Choroid plexus epithelial cell (primary cell): ENCODE measurements around the gene VIL1.

Source experiments
- DNase-seq: peaks from one replicate; pipeline ENCODE4 v3.0.0-alpha.2; 2010; ENCODE audit warnings: low read depth
- H3K4me3 ChIP-seq: 2 replicates; pipeline ENCODE4 v1.5.1; 2011; ENCODE audit warnings: low read depth, mild to moderate bottlenecking, control low read depth, low read length, moderate library complexity
- TF ChIP-seq, protein P1 (sequence below): conservative IDR thresholded peaks from 2 replicates; pipeline ENCODE4 v1.5.1; 2011; ENCODE audit warnings: low read depth, mild to moderate bottlenecking, control low read depth, inconsistent platforms, low read length, moderate library complexity

VIL1 gene

DNA sequence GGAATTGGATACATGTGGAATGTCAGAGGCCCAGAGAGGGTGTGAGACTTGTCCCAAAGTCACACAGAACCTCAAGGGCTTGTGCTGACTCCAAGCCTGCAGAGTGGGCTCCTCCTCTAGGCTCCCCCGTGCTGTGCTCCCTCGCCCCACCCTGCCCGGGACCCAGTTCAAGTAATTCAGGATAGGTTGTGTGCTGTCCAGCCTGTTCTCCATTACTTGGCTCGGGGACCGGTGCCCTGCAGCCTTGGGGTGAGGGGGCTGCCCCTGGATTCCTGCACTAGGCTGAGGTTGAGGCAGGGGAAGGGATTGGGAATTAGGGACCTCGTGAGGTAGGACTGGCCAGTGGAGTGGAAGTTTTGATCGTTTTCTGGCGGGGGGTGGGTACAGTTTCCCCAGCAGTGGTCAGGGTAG is 16.4 kb upstream of the VIL1 start:
- H3K4me3 ChIP-seq: no peak overlapping the region
- DNase-seq: no peak
- TF ChIP-seq, protein P1, sequence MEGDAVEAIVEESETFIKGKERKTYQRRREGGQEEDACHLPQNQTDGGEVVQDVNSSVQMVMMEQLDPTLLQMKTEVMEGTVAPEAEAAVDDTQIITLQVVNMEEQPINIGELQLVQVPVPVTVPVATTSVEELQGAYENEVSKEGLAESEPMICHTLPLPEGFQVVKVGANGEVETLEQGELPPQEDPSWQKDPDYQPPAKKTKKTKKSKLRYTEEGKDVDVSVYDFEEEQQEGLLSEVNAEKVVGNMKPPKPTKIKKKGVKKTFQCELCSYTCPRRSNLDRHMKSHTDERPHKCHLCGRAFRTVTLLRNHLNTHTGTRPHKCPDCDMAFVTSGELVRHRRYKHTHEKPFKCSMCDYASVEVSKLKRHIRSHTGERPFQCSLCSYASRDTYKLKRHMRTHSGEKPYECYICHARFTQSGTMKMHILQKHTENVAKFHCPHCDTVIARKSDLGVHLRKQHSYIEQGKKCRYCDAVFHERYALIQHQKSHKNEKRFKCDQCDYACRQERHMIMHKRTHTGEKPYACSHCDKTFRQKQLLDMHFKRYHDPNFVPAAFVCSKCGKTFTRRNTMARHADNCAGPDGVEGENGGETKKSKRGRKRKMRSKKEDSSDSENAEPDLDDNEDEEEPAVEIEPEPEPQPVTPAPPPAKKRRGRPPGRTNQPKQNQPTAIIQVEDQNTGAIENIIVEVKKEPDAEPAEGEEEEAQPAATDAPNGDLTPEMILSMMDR: no peak

DNA sequence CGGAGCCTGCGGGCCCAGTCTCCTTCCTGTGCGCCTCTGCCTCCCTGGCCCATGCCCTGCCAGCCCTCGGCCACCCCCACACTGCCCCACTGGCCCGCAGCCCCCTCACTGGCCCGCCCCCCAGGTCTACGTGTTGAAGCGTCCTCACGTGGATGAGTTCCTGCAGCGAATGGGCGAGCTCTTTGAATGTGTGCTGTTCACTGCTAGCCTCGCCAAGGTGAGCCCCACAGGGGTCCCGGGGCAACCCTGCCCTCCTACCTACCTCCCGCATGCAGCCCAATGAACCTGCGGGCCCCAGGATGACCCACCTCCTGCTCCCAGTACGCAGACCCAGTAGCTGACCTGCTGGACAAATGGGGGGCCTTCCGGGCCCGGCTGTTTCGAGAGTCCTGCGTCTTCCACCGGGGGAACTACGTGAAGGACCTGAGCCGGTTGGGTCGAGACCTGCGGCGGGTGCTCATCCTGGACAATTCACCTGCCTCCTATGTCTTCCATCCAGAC is 16.0 kb upstream of the VIL1 start:
- DNase-seq: no peak
- no peak overlapping the region for H3K4me3 ChIP-seq
- TF ChIP-seq, protein P1: no peak

DNA sequence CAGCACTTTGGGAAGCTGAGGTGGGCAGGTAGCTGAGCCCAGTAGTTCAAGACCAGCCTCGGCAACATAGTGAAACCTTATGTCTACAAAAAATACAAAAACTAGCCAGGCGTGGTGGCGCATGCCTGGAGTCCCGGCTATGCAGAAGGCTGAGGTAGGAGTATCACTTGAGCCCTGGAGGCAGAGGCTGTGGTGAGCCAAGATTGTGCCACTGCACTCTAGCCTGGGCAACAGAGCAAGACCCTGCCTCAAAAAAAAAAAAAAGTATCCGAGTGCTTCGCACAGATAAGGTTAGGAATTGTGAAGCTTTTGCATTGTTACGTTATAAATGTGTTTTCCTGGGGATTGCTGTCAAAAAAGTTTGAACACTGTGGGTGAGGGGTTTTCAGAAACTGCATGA is 15.1 kb upstream of the VIL1 start:
- TF ChIP-seq, protein P1: no peak
- no peak overlapping the region for H3K4me3 ChIP-seq
- no peak for DNase-seq

DNA sequence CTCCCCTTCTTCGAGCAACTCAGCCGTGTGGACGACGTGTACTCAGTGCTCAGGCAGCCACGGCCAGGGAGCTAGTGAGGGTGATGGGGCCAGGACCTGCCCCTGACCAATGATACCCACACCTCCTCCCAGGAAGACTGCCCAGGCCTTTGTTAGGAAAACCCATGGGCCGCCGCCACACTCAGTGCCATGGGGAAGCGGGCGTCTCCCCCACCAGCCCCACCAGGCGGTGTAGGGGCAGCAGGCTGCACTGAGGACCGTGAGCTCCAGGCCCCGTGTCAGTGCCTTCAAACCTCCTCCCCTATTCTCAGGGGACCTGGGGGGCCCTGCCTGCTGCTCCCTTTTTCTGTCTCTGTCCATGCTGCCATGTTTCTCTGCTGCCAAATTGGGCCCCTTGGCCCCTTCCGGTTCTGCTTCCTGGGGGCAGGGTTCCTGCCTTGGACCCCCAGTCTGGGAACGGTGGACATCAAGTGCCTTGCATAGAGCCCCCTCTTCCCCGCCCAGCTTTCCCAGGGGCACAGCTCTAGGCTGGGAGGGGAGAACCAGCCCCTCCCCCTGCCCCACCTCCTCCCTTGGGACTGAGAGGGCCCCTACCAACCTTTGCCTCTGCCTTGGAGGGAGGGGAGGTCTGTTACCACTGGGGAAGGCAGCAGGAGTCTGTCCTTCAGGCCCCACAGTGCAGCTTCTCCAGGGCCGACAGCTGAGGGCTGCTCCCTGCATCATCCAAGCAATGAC is 14.4 kb upstream of the VIL1 start:
- no peak overlapping the region for H3K4me3 ChIP-seq
- TF ChIP-seq, protein P1: no peak
- DNase-seq: no peak

DNA sequence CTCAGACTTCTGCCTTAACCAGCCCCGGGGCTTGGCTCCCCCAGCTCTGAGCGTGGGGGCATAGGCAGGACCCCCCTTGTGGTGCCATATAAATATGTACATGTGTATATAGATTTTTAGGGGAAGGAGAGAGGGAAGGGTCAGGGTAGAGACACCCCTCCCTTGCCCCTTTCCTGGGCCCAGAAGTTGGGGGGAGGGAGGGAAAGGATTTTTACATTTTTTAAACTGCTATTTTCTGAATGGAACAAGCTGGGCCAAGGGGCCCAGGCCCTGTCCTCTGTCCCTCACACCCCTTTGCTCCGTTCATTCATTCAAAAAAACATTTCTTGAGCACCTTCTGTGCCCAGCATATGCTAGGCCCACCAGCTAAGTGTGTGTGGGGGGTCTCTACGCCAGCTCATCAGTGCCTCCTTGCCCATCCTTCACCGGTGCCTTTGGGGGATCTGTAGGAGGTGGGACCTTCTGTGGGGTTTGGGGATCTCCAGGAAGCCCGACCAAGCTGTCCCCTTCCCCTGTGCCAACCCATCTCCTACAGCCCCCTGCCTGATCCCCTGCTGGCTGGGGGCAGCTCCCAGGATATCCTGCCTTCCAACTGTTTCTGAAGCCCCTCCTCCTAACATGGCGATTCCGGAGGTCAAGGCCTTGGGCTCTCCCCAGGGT is 13.7 kb upstream of the VIL1 start:
- TF ChIP-seq, protein P1: no peak
- DNase-seq: no peak
- H3K4me3 ChIP-seq: peak overlapping the region; percentile 52

DNA sequence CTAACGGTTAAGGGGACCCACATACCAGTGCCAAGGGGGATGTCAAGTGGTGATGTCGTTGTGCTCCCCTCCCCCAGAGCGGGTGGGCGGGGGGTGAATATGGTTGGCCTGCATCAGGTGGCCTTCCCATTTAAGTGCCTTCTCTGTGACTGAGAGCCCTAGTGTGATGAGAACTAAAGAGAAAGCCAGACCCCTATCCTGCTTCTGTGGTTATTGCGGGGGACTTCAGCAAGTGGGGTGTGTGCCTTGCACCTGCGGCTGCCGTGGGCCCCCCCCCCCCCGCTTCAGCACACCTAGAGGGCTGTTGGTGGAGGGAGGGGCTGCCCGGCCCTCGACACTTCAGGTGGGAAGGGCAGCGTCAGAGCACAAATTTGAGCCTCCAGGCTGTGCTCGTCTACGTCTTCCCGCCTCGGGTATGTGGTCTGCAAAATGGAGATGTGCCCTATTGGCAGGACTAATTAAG is 13.1 kb upstream of the VIL1 start:
- H3K4me3 ChIP-seq: peak overlapping the region; percentile 52
- no peak for DNase-seq
- TF ChIP-seq, protein P1: no peak
